ENCODE data around the gene ZFP1. TPM values are rescaled to one million over a fixed set of nuclear protein-coding genes. Genes with fewer than 3 reads are reported as not detected.

Gene ZFP1
- total and polyA plus RNA-seq, 9 of the 15 experiments (the other 6 are each of a cell fraction or from before 2014, with no cell fraction given): 2.6 to 14.7 (median 11.6) TPM

- Histone ChIP-seq H4K20me1 (replicated peaks; ENCODE audit: control insufficient read depth, insufficient read depth, low read length) (no peaks in the 10 kb centered on the region), H3K79me2 (ENCODE audit: control insufficient read depth, insufficient read depth, low read length) (no peaks in the 10 kb centered on the region), H2AFZ (ENCODE audit: low read depth, low read length) (peak overlapping the region; percentile 65), H3K27me3 (ENCODE audit: control insufficient read depth in 2 of 2, insufficient read depth in 2 of 2, low read length in 2 of 2) (peaks cover 39 to 46% of the 10 kb centered on the region in 2 experiments), H3K4me1 (replicated peaks in 1 of 2; ENCODE audit: control insufficient read depth in 2 of 2, insufficient read depth in 2 of 2, low read length in 2 of 2) (peaks cover 0 to 8% of the 10 kb centered on the region in 2 experiments; a peak in 3 of 5 replicates), H3K36me3 (ENCODE audit: control insufficient read depth, insufficient read depth, low read length) (no peaks in the 10 kb centered on the region), H3K4me3 (no peak overlapping the region), H3K4me2 (ENCODE audit: insufficient read depth, low read length) (peak overlapping the region; percentile 60), H3K9me3 (replicated peaks; ENCODE audit: control insufficient read depth, insufficient read depth, low read depth, low read length) (no peaks in the 10 kb centered on the region), H3K27ac (ENCODE audit: extremely low read depth, low read depth, low read length) (no peak overlapping the region), H3K9ac (ENCODE audit: insufficient read depth in 1 of 2, low read depth in 2 of 2, low read length in 2 of 2) (peak overlapping the region in 1 of 2 experiments; percentile 59; a peak in 2 of 4 replicates), H3K9me1 (ENCODE audit: control insufficient read depth, insufficient read depth, low read length) (no peaks in the 10 kb centered on the region)
- FAIRE-seq (no peak), DNase-seq (ENCODE audit: extremely low read depth in 1 of 4, low spot score in 3 of 4) (peak in 1 of 4 experiments; percentile 20), ATAC-seq (peak; percentile 30)
- no TSS peak for BruUV-seq (replicated peaks)
- in situ Hi-C loops (cut with MboI) (no loop called here), intact Hi-C loops (cut with micrococcal nuclease) (loop anchor here (2.0 to 5.0 kb wide), 2 partner anchors 34 to 267 kb away; partner anchors contain the start of gene TMEM170A)
- POLR2A ChIA-PET: interaction anchor here (0.6 kb wide), 2 partner anchors 224 to 403 kb away, joined by 3 read pairs; no protein-coding TSS in a partner anchor
- CTCF ChIA-PET (ENCODE audit: low intra/inter-chr PET ratio): interaction anchor here (2.0 kb wide), 1 partner anchor 266 kb away, joined by 6 read pairs; the partner anchor contains the start of gene TMEM170A
- 1% methylated on average over 18 of the region's 18 CpGs for WGBS (ENCODE audit: insufficient coverage, low coverage, missing lambda C conversion rate)
- TF ChIP-seq MCM5 (IDR thresholded peaks at IDR 0.05; ENCODE audit: low read depth) (no peak), RNF2 (IDR thresholded peaks at IDR 0.05) (0 out of 2 replicates have a peak, but pooled peaks have one; percentile 18), NFIX (CRISPR knock-in tag; IDR thresholded peaks at IDR 0.05; ENCODE audit: low read depth) (no peak), ATF6 (CRISPR knock-in tag; IDR thresholded peaks at IDR 0.05) (no peak), MIER1 (IDR thresholded peaks at IDR 0.05; ENCODE audit: low read depth) (no peak), RREB1 (CRISPR knock-in tag; IDR thresholded peaks at IDR 0.05) (no peak), NRF1 (conservative IDR thresholded peaks at IDR 0.05 in 1 of 2, IDR thresholded peaks at IDR 0.05 in 1 of 2) (peak; percentile 42 to 47; a peak in 2 of 4 replicates), DMBX1 (CRISPR knock-in tag; IDR thresholded peaks at IDR 0.05; ENCODE audit: borderline replicate concordance) (no peak), CHD1 (IDR thresholded peaks at IDR 0.05; ENCODE audit: low read length) (no peak), IRF9 (tag; IDR thresholded peaks at IDR 0.05) (no peak), ARID3B (CRISPR knock-in tag; IDR thresholded peaks at IDR 0.05; ENCODE audit: borderline replicate concordance) (no peak), CTBP1 (IDR thresholded peaks at IDR 0.05; ENCODE audit: borderline replicate concordance) (peak; percentile 55; the same call in 1 of the 2 replicates)
These were observed 49.8 kb downstream of the ZFP1 start for GRCh38 chr16:75198135-75198600.

Measured in K562 (cell line).